Measurements from ENCODE around the gene HDLBP.
"Not testable (repeated sequence)": the region's sequence is repeated elsewhere in the genome, so short reads cannot be mapped to it uniquely, and the experiment has no call there.

Gene HDLBP

DNA sequence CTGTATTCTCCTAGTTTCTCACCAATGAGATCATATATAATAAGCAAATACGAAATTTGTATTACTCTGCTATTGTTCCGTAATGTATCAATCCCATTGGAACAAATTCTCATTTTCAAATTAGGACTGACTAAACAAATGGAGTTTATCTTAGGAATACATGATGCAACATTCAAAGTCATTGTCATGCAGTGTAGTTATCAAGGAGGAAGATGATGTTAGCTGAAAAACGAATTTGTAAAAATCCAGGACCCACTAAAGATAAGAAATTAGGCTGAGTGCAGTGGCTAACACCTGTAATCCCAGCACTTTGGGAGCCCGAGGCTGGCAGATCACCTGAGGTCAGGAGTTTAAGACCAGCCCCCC lies 15.1 kb upstream of the HDLBP start:
- no peak for DNase-seq

GRCh38 chr2:241329669-241330615 lies 14.5 kb upstream of the HDLBP start:
- no peak for DNase-seq

DNA sequence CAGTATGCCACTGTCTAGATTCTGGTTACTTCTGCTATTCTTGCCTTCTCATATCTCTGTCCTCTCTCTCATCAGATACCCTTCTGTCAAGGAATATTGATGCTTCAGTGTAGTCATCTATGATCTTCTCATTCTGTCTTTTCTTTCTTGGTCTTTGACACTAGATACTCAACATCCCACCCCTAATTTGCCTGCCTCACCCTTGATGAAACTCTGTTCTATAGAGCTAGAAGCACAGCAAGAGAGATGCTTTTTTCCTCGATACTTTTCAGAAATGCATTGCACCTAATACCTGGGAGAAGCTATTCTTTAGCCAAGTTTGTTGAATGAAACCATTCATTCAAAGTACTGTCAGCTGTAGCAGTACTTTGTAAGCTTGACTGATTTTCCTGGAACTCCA lies 9.8 kb upstream of the HDLBP start:
- no peak for DNase-seq

DNA sequence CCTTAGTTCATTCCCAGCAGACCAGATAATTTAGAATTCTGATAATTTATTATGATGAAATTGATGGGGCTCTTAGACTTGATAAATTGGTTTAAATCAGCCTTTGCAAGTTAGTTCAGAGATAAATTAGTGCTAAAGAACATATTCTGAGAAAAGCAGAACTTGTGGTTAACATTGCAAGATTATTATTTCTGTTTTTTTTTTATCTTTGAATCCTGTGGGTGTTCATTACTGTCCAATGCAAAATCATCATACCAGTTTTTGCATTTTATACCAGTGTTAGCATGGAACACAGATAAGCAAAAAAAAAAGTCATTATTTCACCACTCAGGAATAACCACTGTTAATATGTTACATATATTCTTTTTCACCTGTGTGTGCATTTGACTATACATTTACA lies 9.3 kb upstream of the HDLBP start:
- DNase-seq, result no peak

GRCh38 chr2:241323778-241324177 lies 8.3 kb upstream of the HDLBP start:
- no peak for DNase-seq

GRCh38 chr2:241321886-241322285 lies 6.4 kb upstream of the HDLBP start:
- no peak for DNase-seq

- DNase-seq, result no peak
Measured at GRCh38 chr2:241321033-241321432, 5.6 kb upstream of the HDLBP start.

DNA sequence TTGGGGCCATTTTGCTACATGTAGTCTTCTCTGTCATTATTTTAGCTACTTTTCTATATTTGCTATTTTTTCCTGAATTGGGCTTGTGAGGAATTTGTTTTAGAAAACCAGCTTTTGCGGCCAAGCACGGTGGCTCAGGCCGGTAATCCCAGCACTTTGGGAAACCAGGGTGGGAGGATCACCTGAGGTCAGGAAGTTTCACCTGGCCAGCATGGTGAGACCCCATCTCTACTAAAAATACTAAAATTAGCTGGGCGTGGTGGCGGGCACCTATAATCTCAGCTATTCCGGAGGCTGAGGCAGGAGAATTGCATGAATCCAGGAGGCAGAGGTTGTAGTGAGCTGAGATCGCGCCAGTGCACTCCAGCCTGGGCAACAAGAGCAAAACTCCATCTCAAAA lies 4.9 kb upstream of the HDLBP start:
- DNase-seq, result no peak

- not testable (repeated sequence) for DNase-seq
Measured at GRCh38 chr2:241318830-241319229, 3.4 kb upstream of the HDLBP start.

DNA sequence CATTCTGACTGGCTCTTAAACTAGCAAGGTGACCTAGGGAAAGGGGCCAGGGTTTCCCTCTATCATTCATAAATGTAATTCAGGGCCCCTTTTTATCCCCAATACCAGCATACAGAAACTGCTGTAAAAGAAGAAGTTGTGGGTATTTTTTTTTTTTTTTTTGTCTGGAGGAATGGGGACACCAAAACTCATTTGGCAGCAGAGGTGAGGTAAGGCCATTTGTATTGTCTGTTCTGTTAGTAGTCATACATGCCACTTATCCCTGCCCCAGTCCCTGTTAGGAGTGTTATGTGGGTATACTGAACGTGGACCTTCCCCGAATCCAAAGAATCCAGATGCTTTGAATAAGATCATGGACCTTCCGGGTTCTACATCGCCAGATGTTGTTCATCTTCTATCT lies 1.9 kb upstream of the HDLBP start:
- DNase-seq, result no peak

DNA sequence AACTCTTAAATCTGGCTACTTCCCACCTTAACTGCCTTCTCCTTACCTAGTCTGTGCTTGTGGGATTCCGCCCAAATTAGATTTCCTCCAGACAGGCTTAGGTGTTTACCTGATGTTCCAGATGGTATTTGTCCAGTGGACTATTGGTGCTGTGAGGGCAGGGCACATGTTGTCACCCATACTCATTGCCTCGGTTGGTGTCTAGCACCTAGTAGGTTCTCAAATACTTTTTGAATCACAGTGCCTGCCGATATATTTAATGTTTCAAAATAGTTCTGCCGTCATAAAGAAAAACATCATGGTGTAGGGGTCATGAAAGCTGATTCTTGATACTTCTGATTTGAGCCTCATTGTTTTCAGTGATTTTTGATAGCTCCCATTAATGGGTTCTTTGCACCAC lies 1.4 kb upstream of the HDLBP start:
- no peak for DNase-seq

GRCh38 chr2:241315879-241316631 lies 583 bp upstream of the HDLBP start, which contains the start of gene SEPTIN2:
SEPTIN2 (plus strand) TSS chr2:241315925; CDS start chr2:241324233, 8,308 bp downstream.
- peak in 45 of 51 donors; percentile 47 to 97 (median 82) for DNase-seq

DNA sequence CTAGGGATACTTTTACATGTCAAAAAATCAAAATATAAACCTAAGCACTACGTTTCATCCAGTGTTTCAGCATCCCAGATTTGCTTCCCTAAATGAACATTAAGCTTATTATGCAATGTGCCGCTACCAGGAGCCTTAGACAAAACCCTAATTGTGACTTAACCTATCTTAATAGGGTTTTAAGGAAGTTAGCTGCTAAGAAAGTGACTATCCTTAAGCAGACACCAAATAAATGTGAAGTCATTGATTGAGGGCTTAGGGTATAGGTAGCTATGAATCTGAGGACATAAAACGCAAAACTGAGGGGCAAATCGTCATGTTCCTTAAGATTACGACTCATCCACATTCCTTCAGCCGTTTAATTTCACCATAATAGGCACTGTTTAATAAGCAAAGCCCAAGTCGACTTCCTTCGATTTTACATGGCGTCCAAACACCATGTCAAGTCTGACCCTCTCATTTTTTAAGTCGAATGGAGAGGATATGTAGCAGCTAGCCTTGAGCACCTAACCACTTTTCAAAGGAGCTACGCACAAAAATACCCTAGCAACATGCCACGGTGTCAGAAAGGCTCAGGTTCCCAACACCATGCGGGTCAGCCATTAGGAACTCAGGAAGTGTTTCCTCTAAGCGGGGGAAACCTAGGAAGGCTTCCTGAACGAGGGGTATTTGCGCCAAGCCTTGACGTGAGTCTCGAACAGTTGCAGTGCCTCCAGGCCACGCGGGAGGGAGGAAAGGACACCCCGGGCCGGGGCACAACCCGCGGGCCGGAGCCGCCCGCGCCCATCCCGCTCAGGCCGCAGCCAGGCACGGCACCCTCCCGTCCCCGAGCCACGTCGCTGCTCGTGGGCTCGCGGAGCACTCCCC lies 1.0 kb downstream of the HDLBP start:
- peak in 4 of 51 donors; percentile 41 to 77 (median 56) for DNase-seq

- no peak for DNase-seq
Measured at GRCh38 chr2:241313543-241314095, 1.9 kb downstream of the HDLBP start.

DNA sequence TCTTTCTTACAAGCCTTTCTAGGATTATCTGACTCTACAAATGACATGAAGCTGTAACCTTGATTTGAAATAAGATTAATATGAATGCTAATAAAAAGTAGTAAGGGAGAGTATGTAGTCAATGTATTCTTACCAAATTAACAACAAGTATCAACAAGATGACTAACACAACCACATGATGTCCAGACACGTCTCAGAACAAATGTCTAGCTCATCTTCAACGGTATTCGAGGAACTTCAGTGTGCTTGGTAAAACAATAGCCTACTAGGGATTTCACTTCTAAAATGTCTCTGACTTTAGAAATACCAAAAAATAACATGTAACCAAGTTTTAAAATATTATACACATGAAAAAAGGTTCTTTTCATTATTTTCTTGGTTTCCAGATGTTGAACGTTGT lies 3.4 kb downstream of the HDLBP start:
- DNase-seq, result no peak

DNA sequence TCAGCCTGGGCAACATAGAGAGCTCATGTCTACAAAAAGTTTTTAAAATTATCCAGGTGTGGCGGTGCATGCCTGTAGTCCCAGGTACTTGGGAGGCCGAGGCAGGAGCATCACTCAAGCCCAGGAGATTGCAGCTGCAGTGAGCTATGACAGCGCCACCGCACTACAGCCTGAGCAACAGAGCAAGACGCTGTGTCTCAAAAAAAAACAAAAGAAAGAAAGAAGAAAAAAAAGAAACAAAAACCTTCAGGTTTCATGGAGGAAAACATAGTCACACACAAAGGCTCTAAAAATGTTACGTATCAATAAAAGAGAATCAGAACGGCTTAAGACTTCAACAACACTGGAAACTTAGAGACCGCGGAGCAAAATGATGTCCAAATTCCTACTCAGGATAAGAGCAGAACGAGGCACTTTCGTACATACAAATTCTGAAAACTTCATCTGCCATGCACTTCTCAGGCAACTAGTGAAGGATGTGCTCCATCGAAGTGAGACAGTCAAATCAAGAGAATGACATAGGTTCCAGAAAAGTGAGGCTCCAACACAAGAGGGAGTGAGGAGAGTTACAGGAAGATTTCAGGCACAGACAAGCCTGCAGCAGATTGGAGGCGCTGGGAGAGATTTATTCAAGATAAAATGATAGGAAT lies 4.4 kb downstream of the HDLBP start:
- no peak for DNase-seq

- DNase-seq, result peak in 2 of 51 donors; percentile 4 to 19
Measured at GRCh38 chr2:241309684-241310117, 5.8 kb downstream of the HDLBP start.

GRCh38 chr2:241308832-241309500 lies 6.5 kb downstream of the HDLBP start:
- no peak for DNase-seq

GRCh38 chr2:241308267-241308666 lies 7.2 kb downstream of the HDLBP start:
- no peak for DNase-seq

GRCh38 chr2:241307055-241307454 lies 8.4 kb downstream of the HDLBP start:
- DNase-seq, result no peak
